ENCODE data around the gene UBB.

The UBB gene

DNA sequence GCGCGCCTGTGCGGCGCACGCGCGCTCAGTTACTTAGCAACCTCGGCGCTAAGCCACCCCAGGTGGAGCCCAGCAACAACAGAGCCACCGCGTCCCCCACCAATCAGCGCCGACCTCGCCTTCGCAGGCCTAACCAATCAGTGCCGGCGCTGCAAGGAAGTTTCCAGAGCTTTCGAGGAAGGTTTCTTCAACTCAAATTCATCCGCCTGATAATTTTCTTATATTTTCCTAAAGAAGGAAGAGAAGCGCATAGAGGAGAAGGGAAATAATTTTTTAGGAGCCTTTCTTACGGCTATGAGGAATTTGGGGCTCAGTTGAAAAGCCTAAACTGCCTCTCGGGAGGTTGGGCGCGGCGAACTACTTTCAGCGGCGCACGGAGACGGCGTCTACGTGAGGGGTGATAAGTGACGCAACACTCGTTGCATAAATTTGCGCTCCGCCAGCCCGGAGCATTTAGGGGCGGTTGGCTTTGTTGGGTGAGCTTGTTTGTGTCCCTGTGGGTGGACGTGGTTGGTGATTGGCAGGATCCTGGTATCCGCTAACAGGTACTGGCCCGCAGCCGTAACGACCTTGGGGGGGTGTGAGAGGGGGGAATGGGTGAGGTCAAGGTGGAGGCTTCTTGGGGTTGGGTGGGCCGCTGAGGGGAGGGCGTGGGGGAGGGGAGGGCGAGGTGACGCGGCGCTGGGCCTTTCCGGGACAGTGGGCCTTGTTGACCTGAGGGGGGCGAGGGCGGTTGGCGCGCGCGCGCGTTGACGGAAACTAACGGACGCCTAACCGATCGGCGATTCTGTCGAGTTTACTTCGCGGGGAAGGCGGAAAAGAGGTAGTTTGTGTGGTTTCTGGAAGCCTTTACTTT, at the start of gene UBB:
Gene UBB (plus strand): TSS at position 452 of the 856 bp plus-strand sequence. CDS start 817 bp downstream, outside the sequence.
- DNase-seq (ENCODE audit: low read depth in 2 of 2) = peak; percentile 86 to 95

DNA sequence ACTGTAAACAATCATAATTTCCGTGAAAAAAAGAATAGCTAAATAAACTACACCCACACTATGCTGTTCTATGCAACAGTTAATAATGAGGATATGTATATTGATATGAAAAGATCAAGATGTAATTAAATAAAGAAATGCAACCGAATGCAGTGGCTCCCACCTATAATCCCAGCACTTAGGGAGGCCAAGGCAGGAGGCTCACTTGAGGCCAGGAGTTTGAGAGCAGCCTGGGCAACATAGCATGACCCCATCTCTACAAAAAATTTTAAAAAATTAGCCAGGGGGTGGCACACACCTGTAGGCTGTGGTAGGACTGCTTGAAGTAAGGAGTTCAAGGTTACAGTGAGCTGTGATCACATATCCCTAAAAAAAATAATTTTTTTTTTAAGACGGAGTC, 42.5 kb upstream of the UBB start:
- DNase-seq (ENCODE audit: low read depth in 2 of 2) = no peak

- DNase-seq (ENCODE audit: low read depth in 2 of 2) = no peak
Observed at GRCh38 chr17:16339402-16339801, 41.5 kb upstream of the UBB start.

DNA sequence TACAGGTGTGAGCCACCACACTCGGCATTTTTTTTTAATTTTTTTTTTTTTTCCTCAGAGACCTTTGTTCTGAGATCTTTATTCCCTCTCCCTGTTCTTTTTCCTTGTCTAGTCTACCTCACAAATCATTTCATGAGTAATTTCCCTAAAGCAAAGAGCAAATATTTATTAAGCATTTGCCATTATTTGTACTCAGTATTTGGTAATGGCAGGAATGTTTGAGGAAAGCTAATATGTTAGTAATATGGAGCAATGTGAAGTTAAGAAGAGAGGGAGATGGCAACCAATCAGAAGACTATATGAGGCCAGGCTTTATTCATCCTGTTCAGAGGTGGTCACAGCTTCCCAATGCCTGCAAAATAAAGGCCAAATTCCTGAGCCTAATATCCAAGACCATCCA, 40.9 kb upstream of the UBB start:
- no peak for DNase-seq (ENCODE audit: low read depth in 2 of 2)

DNA sequence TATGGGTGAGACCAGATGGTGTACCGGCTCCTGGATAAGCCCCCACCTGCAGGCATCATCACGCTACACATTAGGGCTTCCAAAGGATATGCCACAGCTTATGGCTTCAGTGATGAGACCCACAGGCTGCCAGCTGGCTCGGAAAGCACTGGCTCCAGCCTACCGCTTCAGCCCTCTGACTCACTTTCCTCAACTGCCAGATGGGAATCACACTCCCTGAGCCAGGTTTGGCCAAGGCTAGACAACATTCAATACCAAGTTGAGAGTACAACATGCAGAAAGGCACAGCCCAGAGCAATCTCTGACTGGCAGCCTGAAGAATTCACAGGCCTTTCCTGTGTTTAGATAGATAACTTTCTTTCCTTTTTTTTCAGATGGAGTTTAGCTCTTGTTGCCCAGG, 37.9 kb upstream of the UBB start:
- no peak for DNase-seq (ENCODE audit: low read depth in 2 of 2)

GRCh38 chr17:16343569-16343968, 37.3 kb upstream of the UBB start:
- no peak for DNase-seq (ENCODE audit: low read depth in 2 of 2)

GRCh38 chr17:16345565-16345964, 35.3 kb upstream of the UBB start:
- DNase-seq (ENCODE audit: low read depth in 2 of 2) = no peak

GRCh38 chr17:16346721-16347271, 34.1 kb upstream of the UBB start:
- DNase-seq (ENCODE audit: low read depth in 2 of 2) = no peak

GRCh38 chr17:16348586-16348985, 32.3 kb upstream of the UBB start:
- no peak for DNase-seq (ENCODE audit: low read depth in 2 of 2)

GRCh38 chr17:16349431-16349830, 31.5 kb upstream of the UBB start:
- no peak for DNase-seq (ENCODE audit: low read depth in 2 of 2)

- no peak for DNase-seq (ENCODE audit: low read depth in 2 of 2)
Observed at GRCh38 chr17:16351831-16352230, 29.1 kb upstream of the UBB start.

DNA sequence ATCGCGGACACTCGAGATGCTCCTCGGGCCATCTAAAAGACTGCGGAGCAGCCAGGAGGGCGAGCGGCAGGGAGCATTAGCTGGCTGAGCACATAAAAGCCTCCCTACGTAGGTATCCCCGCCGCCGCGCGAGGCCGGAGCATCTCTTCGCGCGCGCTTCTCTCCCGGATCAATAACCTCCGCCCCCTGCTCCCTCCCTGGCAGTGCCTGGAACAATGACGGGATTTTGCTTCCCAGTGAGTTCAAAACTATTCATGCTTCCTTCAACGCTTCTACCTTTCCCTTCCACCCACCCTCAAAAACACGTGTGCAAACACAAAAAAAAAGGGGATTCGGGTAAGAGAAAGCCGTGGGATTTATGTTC, 28.6 kb upstream of the UBB start:
- no peak for DNase-seq (ENCODE audit: low read depth in 2 of 2)

- DNase-seq (ENCODE audit: low read depth in 2 of 2) = peak; percentile 3 to 5
Observed at GRCh38 chr17:16352667-16353316, 28.1 kb upstream of the UBB start.

GRCh38 chr17:16353317-16354174, 27.3 kb upstream of the UBB start, which contains the start of gene CENPV:
CENPV (minus strand) TSS chr17:16353469; CDS start chr17:16353436, 33 bp downstream.
- peak; percentile 31 to 37 for DNase-seq (ENCODE audit: low read depth in 2 of 2)

DNA sequence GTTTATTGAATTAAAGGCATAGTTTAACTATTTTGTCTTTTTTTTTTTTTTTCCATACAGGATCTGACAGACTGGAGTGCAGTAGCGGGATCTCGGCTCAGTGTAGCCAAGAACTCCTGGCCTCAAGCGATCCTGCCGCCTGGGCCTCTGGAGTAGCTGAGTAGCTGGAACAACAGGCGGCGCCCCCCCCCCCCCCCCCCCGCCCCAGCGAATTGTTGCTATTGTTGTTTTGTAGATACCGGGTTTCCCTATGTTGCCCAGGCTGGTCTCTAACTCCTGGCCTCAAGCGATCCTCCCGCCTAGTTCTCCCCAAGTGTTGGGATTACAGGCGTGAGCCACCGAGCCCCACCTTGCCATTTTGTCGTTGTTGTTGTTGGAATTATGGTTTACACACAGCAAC, 26.3 kb upstream of the UBB start:
- DNase-seq (ENCODE audit: low read depth in 2 of 2) = no peak

DNA sequence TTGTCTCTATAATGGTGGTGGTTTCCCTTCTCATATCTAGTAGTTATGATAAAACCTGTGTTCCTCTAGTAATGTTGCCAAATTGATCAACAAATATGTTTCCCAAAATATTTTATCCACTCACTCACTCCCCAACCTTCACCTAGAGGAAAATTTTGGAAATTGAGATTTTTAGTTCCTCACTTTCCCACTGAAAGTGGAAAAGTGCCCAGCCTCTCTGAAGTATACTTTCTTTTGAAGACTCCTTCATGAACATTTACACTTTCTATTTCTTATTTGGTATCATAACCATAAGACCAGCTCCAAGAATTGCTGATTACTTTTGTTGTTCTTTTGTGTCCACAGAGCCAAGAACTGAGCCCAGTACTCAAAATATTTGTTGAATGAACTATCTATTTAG, 22.5 kb upstream of the UBB start:
- DNase-seq (ENCODE audit: low read depth in 2 of 2) = no peak

- DNase-seq (ENCODE audit: low read depth in 2 of 2) = no peak
Observed at GRCh38 chr17:16361874-16362273, 19.0 kb upstream of the UBB start.

- DNase-seq (ENCODE audit: low read depth in 2 of 2) = peak; percentile 52 to 60
Observed at GRCh38 chr17:16363749-16364536, 16.9 kb upstream of the UBB start.

GRCh38 chr17:16364625-16365024, 16.3 kb upstream of the UBB start:
- DNase-seq (ENCODE audit: low read depth in 2 of 2) = no peak

- no peak for DNase-seq (ENCODE audit: low read depth in 2 of 2)
Observed at GRCh38 chr17:16371742-16372141, 9.1 kb upstream of the UBB start.

Measured in activated CD8-positive, alpha-beta memory T cell treated with anti-CD3 and anti-CD28 coated beads for 4 hours (primary cell).